ENCODE data around the gene NAA80. TPM values are rescaled to one million over a fixed set of nuclear protein-coding genes. Genes with fewer than 3 reads are reported as not detected.

NAA80 gene
- total RNA-seq, 4 donors from 2014 or later: 12.6 to 24.3 (median 15.9) TPM

GRCh38 chr3:50299638-50299928, 378 bp upstream of the NAA80 start:
- Histone ChIP-seq H3K4me3 (peak overlapping the region; percentile 42 to 82 (median 74)), H3K9me3 (no peaks in the 10 kb centered on the region), H3K27me3 (no peaks in the 10 kb centered on the region), H3K36me3 (peaks cover 0 to 16% (median 0%) of the 10 kb centered on the region in 3 donors), H3K4me1 (peaks cover 0 to 59% (median 40%) of the 10 kb centered on the region in 4 donors), H3K27ac (peak overlapping the region; percentile 75 to 97 (median 91))
- TF ChIP-seq EP300 (IDR thresholded peaks at IDR 0.05) (no peak), POLR2A (IDR thresholded peaks at IDR 0.05) (no peak), CTCF (IDR thresholded peaks at IDR 0.05) (no peak)
- WGBS, 2 donors: 0 to 1% methylated on average over 11 to 12 of the region's 12 CpGs
- no peak for DNase-seq (ENCODE audit: low spot score in 2 of 2)

- Histone ChIP-seq H3K4me1 (peaks cover 0 to 54% (median 38%) of the 10 kb centered on the region in 4 donors), H3K27ac (peak overlapping the region; percentile 93 to 98 (median 96)), H3K27me3 (no peaks in the 10 kb centered on the region), H3K36me3 (peaks cover 0 to 16% (median 0%) of the 10 kb centered on the region in 3 donors), H3K9me3 (no peaks in the 10 kb centered on the region), H3K4me3 (peak overlapping the region; percentile 42 to 82 (median 74))
- WGBS, 2 donors: 39 to 49% methylated on average over 9 of the region's 9 CpGs
- no peak for TF ChIP-seq EP300 (IDR thresholded peaks at IDR 0.05)
- TF ChIP-seq CTCF (IDR thresholded peaks at IDR 0.05): peak in 2 of 5 experiments; percentile 13 to 17
- no peak for DNase-seq (ENCODE audit: low spot score in 2 of 2)
These were observed 1.1 kb downstream of the NAA80 start for GRCh38 chr3:50297896-50298725.

GRCh38 chr3:50297384-50297775, 1.8 kb downstream of the NAA80 start:
- no peaks in the 10 kb centered on the region for H3K27me3 ChIP-seq
- H3K27ac ChIP-seq: no peak overlapping the region
- H3K4me3 ChIP-seq: no peak overlapping the region
- DNase-seq (ENCODE audit: low spot score in 2 of 2): no peak
- H3K36me3 ChIP-seq: peaks cover 0 to 16% (median 0%) of the 10 kb centered on the region in 3 donors
- WGBS, 2 donors: 78 to 100% methylated on average over 2 of the region's 2 CpGs
- peaks cover 0 to 53% (median 37%) of the 10 kb centered on the region in 4 donors for H3K4me1 ChIP-seq
- H3K9me3 ChIP-seq: no peaks in the 10 kb centered on the region
- TF ChIP-seq POLR2A (IDR thresholded peaks at IDR 0.05) (no peak), CTCF (IDR thresholded peaks at IDR 0.05) (no peak), EP300 (IDR thresholded peaks at IDR 0.05) (no peak)

- H3K27me3 ChIP-seq: no peaks in the 10 kb centered on the region
- peak overlapping the region in 1 of 4 donors; percentile 13 for H3K27ac ChIP-seq
- 92 to 95% methylated on average over 11 to 16 of the region's 18 CpGs for WGBS, 2 donors
These were observed 2.4 kb downstream of the NAA80 start for GRCh38 chr3:50296721-50297383.

More at GRCh38 chr3:50296721-50297383, 2.4 kb downstream of the NAA80 start:
- Histone ChIP-seq H3K4me1 (peaks cover 0 to 49% (median 35%) of the 10 kb centered on the region in 4 donors), H3K4me3 (no peak overlapping the region), H3K36me3 (peaks cover 0 to 16% (median 0%) of the 10 kb centered on the region in 3 donors), H3K9me3 (no peaks in the 10 kb centered on the region)
- TF ChIP-seq CTCF (IDR thresholded peaks at IDR 0.05) (no peak), POLR2A (IDR thresholded peaks at IDR 0.05) (no peak), EP300 (IDR thresholded peaks at IDR 0.05) (no peak)
- no peak for DNase-seq (ENCODE audit: low spot score in 2 of 2)
